Vagina (tissue), 2 donors: ENCODE data around the gene CHST11. TPM values are rescaled to one million over a fixed set of nuclear protein-coding genes. Genes with fewer than 3 reads are reported as not detected.

Source experiments
- DNase-seq, 2 donors: peaks; one replicate each; pipeline ENCODE4 v3.0.0-alpha.2; 2017; ENCODE audit errors: extremely low spot score in 2 of 2
- H3K27ac ChIP-seq: fragments of 200-600 bp; sonication (generic); one replicate; pipeline ENCODE4 v1.5.1; 2019
- H3K27me3 ChIP-seq: fragments of 200-600 bp; sonication (generic); one replicate; pipeline ENCODE4 v1.5.1; 2019
- H3K36me3 ChIP-seq, 2 donors: fragments of 200-600 bp; sonication (generic); one replicate each; pipeline ENCODE4 v1.5.1; 2017 to 2019
- H3K4me1 ChIP-seq: fragments of 200-600 bp; sonication (generic); one replicate; pipeline ENCODE4 v1.5.1; 2019
- H3K4me3 ChIP-seq, 2 donors: fragments of 200-600 bp; sonication (generic); 1 replicate in 1 of 2; 2 replicates in 1 of 2; pipeline ENCODE4 v1.5.1; 2016 to 2019
- H3K9me3 ChIP-seq: fragments of 200-600 bp; sonication (generic); one replicate; pipeline ENCODE4 v1.5.1; 2019
- CTCF ChIP-seq, 3 experiments: fragments of 450-650 bp in 2 of 3; fragments of 200-600 bp in 1 of 3; sonication (generic) in 1 of 3; IDR thresholded peaks; one replicate each; pipeline ENCODE4 v1.5.1; 2017 to 2019; ENCODE audit warnings: antibody characterized with exemption in 3 of 3, mild to moderate bottlenecking in 2 of 3, moderate library complexity in 2 of 3
- POLR2A ChIP-seq, 2 donors: fragments of 450-650 bp; IDR thresholded peaks; one replicate each; pipeline ENCODE4 v1.6.1; 2017; ENCODE audit warnings: antibody characterized with exemption in 2 of 2, mild to moderate bottlenecking in 2 of 2, moderate library complexity in 2 of 2
- POLR2AphosphoS5 ChIP-seq, 2 donors: sonication (generic); formaldehyde crosslinking; IDR thresholded peaks; one replicate each; pipeline ENCODE4 v1.9.0; 2017; ENCODE audit warnings: antibody characterized with exemption in 2 of 2, mild to moderate bottlenecking in 2 of 2, low read depth in 1 of 2; ENCODE audit not compliant: insufficient read depth in 1 of 2
- intact Hi-C: fragments of 100-400 bp; cut with DNase I; formaldehyde crosslinking; loops from one replicate; pipeline ENCODE4 v1.15.1; 2023
- total RNA-seq: library from RNA; depleted of rRNA; stranded (reverse); fragments of >200 nt; gene quantifications from one replicate; pipeline ENCODE4 v1.2.3, GENCODE V29; 2016

CHST11 gene
- total RNA-seq, 1 donor from 2014 or later: 40.0 TPM

GRCh38 chr12:104763168-104763805 lies 306.5 kb downstream of the CHST11 start:
- Histone ChIP-seq H3K4me1 (no peaks in the 10 kb centered on the region), H3K36me3 (no peaks in the 10 kb centered on the region), H3K27me3 (no peaks in the 10 kb centered on the region), H3K27ac (no peak overlapping the region), H3K9me3 (no peaks in the 10 kb centered on the region), H3K4me3 (no peak overlapping the region)
- intact Hi-C loops: no loop called here
- TF ChIP-seq POLR2AphosphoS5 (IDR thresholded peaks at IDR 0.05; ENCODE audit: insufficient read depth in 1 of 2, low read depth in 1 of 2) (no peak), CTCF (IDR thresholded peaks at IDR 0.05) (no peak), POLR2A (IDR thresholded peaks at IDR 0.05) (no peak)
- DNase-seq: no peak

- no peak overlapping the region for H3K4me3 ChIP-seq
- H3K27me3 ChIP-seq: no peaks in the 10 kb centered on the region
- H3K4me1 ChIP-seq: no peaks in the 10 kb centered on the region
- TF ChIP-seq POLR2A (IDR thresholded peaks at IDR 0.05) (no peak), POLR2AphosphoS5 (IDR thresholded peaks at IDR 0.05; ENCODE audit: insufficient read depth in 1 of 2, low read depth in 1 of 2) (no peak), CTCF (IDR thresholded peaks at IDR 0.05) (no peak)
- no peaks in the 10 kb centered on the region for H3K9me3 ChIP-seq
- intact Hi-C loops: no loop called here
- no peak overlapping the region for H3K27ac ChIP-seq
- no peak for DNase-seq
- H3K36me3 ChIP-seq: no peaks in the 10 kb centered on the region
These were observed 307.7 kb downstream of the CHST11 start for GRCh38 chr12:104764225-104765091.

GRCh38 chr12:104767261-104767660 lies 310.5 kb downstream of the CHST11 start:
- intact Hi-C loops: no loop called here
- no peak for TF ChIP-seq CTCF (IDR thresholded peaks at IDR 0.05)
- TF ChIP-seq POLR2AphosphoS5 (IDR thresholded peaks at IDR 0.05; ENCODE audit: insufficient read depth in 1 of 2, low read depth in 1 of 2): no peak
- no peak for TF ChIP-seq POLR2A (IDR thresholded peaks at IDR 0.05)
- H3K4me3 ChIP-seq: no peak overlapping the region
- DNase-seq: no peak
- no peak overlapping the region for H3K27ac ChIP-seq
- no peaks in the 10 kb centered on the region for H3K9me3 ChIP-seq
- no peaks in the 10 kb centered on the region for H3K4me1 ChIP-seq
- no peaks in the 10 kb centered on the region for H3K27me3 ChIP-seq
- H3K36me3 ChIP-seq: no peaks in the 10 kb centered on the region

GRCh38 chr12:104768033-104768432 lies 311.3 kb downstream of the CHST11 start:
- Histone ChIP-seq H3K4me3 (no peak overlapping the region), H3K36me3 (no peaks in the 10 kb centered on the region), H3K4me1 (no peaks in the 10 kb centered on the region), H3K9me3 (no peaks in the 10 kb centered on the region), H3K27ac (no peak overlapping the region), H3K27me3 (no peaks in the 10 kb centered on the region)
- DNase-seq: no peak
- no peak for TF ChIP-seq POLR2AphosphoS5 (IDR thresholded peaks at IDR 0.05; ENCODE audit: insufficient read depth in 1 of 2, low read depth in 1 of 2)
- TF ChIP-seq CTCF (IDR thresholded peaks at IDR 0.05): no peak
- TF ChIP-seq POLR2A (IDR thresholded peaks at IDR 0.05): no peak
- intact Hi-C loops: no loop called here

GRCh38 chr12:104769144-104769561 lies 312.4 kb downstream of the CHST11 start:
- DNase-seq: no peak
- H3K4me3 ChIP-seq: no peak overlapping the region
- no peaks in the 10 kb centered on the region for H3K36me3 ChIP-seq
- no peak overlapping the region for H3K27ac ChIP-seq
- intact Hi-C loops: no loop called here
- no peaks in the 10 kb centered on the region for H3K9me3 ChIP-seq
- H3K27me3 ChIP-seq: no peaks in the 10 kb centered on the region
- TF ChIP-seq POLR2AphosphoS5 (IDR thresholded peaks at IDR 0.05; ENCODE audit: insufficient read depth in 1 of 2, low read depth in 1 of 2): no peak
- no peak for TF ChIP-seq POLR2A (IDR thresholded peaks at IDR 0.05)
- no peak for TF ChIP-seq CTCF (IDR thresholded peaks at IDR 0.05)
- no peaks in the 10 kb centered on the region for H3K4me1 ChIP-seq
